ENCODE data around the gene HBA2.
A peak's percentile ranks its signal among the peaks of the same experiment; 100 is the strongest.
"Not testable (repeated sequence)": the region's sequence is repeated elsewhere in the genome, so short reads cannot be mapped to it uniquely, and the experiment has no call there.

HBA2 gene

DNA sequence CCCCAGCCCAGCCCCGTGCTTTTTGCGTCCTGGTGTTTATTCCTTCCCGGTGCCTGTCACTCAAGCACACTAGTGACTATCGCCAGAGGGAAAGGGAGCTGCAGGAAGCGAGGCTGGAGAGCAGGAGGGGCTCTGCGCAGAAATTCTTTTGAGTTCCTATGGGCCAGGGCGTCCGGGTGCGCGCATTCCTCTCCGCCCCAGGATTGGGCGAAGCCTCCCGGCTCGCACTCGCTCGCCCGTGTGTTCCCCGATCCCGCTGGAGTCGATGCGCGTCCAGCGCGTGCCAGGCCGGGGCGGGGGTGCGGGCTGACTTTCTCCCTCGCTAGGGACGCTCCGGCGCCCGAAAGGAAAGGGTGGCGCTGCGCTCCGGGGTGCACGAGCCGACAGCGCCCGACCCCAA lies 3.3 kb downstream of the HBA2 start:
- DNase-seq = not testable (repeated sequence)

DNA sequence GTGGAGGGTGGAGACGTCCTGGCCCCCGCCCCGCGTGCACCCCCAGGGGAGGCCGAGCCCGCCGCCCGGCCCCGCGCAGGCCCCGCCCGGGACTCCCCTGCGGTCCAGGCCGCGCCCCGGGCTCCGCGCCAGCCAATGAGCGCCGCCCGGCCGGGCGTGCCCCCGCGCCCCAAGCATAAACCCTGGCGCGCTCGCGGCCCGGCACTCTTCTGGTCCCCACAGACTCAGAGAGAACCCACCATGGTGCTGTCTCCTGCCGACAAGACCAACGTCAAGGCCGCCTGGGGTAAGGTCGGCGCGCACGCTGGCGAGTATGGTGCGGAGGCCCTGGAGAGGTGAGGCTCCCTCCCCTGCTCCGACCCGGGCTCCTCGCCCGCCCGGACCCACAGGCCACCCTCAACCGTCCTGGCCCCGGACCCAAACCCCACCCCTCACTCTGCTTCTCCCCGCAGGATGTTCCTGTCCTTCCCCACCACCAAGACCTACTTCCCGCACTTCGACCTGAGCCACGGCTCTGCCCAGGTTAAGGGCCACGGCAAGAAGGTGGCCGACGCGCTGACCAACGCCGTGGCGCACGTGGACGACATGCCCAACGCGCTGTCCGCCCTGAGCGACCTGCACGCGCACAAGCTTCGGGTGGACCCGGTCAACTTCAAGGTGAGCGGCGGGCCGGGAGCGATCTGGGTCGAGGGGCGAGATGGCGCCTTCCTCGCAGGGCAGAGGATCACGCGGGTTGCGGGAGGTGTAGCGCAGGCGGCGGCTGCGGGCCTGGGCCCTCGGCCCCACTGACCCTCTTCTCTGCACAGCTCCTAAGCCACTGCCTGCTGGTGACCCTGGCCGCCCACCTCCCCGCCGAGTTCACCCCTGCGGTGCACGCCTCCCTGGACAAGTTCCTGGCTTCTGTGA lies 4.1 kb downstream of the HBA2 start, which contains the start of gene HBA1:
Gene HBA1, plus strand, starts transcription at position 204 of the 906 bp plus-strand sequence. Its CDS starts 37 bp downstream, at position 241.
- not testable (repeated sequence) for DNase-seq

DNA sequence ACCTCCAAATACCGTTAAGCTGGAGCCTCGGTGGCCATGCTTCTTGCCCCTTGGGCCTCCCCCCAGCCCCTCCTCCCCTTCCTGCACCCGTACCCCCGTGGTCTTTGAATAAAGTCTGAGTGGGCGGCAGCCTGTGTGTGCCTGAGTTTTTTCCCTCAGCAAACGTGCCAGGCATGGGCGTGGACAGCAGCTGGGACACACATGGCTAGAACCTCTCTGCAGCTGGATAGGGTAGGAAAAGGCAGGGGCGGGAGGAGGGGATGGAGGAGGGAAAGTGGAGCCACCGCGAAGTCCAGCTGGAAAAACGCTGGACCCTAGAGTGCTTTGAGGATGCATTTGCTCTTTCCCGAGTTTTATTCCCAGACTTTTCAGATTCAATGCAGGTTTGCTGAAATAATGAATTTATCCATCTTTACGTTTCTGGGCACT lies 4.7 kb downstream of the HBA2 start:
- DNase-seq = no peak

DNA sequence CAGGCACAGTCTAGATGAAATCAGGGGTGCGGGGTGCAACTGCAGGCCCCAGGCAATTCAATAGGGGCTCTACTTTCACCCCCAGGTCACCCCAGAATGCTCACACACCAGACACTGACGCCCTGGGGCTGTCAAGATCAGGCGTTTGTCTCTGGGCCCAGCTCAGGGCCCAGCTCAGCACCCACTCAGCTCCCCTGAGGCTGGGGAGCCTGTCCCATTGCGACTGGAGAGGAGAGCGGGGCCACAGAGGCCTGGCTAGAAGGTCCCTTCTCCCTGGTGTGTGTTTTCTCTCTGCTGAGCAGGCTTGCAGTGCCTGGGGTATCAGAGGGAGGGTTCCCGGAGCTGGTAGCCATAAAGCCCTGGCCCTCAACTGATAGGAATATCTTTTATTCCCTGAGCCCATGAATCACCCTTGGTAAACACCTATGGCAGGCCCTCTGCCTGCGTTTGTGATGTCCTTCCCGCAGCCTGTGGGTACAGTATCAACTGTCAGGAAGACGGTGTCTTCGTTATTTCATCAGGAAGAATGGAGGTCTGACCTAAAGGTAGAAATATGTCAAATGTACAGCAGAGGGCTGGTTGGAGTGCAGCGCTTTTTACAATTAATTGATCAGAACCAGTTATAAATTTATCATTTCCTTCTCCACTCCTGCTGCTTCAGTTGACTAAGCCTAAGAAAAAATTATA lies 5.4 kb downstream of the HBA2 start:
- no peak for DNase-seq

DNA sequence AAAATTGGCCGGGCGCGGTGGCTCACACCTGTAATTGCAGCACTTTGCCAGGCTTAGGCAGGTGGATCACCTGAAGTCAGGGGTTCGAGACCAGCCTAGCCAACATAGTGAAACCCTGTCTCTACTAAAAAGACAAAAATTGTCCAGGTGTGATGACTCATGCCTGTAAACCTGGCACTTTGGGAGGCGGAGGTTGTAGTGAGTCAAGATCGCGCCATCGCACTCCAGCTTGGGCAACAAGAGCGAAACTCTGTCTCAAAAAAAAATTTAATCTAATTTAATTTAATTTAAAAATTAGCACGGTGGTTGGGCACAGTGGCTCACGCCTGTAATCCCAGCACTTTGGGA lies 6.0 kb downstream of the HBA2 start:
- DNase-seq = no peak

DNA sequence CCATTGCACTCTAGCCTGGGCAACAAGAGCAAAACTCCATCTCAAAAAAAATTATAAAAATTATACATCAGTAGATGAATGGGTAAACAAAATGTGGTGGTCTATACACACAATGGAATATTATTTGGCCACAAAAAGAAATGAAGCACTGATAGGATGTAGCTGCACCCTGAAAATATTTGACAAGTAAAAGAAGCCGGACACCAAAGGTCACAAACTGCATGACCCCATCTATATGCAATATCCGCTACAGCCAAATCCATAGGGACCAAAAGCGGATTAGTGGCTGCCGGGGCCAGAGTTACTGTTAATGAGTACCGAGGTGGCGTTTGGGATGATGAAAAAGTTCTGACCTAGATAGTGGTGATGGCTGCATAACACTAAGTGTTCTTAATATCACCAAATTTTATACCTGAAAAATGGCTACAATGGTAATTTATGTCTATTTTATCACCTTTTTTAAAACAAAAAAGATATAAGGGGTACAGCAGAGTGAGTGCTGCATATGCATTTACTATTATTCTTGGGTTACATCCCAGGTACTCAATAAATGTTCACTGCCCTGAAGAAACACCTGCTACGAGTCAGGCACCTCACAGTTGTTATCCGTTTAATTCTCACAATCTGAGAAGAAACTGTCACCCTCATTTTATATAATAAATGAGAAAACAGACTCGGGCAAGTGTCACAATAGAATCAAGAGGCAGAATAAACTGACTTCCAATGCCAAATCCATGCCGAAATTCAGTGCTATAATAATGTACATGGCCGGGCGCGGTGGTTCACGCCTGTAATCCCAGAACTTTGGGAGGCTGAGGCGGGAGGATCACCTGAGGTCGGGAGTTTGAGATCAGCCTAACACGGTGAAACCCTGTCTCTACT lies 6.8 kb downstream of the HBA2 start:
- no peak for DNase-seq

GRCh38 chr16:180101-180675 lies 7.5 kb downstream of the HBA2 start, which contains the start of gene HBQ1:
Gene HBQ1, plus strand, starts transcription at chr16:180459. Its CDS starts 28 bp downstream, at chr16:180487.
- peak; percentile 45 for DNase-seq

GRCh38 chr16:180681-181564 lies 8.2 kb downstream of the HBA2 start:
- DNase-seq = peak; percentile 9

- DNase-seq = peak; percentile 66
Measured at GRCh38 chr16:181565-182021, 8.9 kb downstream of the HBA2 start.

DNA sequence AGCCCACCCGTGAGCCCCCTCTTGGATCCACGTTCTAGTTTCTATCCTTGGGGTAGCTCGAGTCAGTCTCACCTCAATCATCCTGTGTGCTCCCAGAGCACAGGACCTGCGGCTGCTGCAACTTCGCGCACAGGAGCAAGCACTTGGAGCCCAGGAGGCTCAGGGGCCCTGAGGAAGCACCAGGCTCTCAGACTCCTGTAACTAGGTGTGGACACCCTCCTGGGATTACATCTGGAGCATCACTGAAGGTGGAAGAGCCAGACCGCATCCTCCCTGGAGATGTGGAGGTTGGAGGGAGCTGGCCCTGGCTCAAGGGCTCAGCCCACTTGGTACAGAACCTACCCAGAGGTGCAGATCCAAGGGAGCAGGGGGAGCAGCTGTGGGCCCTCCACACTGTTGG lies 10.3 kb downstream of the HBA2 start:
- DNase-seq = no peak

GRCh38 chr16:185213-185612 lies 12.5 kb downstream of the HBA2 start:
- no peak for DNase-seq

- no peak for DNase-seq
Measured at GRCh38 chr16:185691-186090, 13.0 kb downstream of the HBA2 start.

- DNase-seq = no peak
Measured at GRCh38 chr16:187330-187729, 14.7 kb downstream of the HBA2 start.

GRCh38 chr16:188674-189073 lies 16.0 kb downstream of the HBA2 start:
- DNase-seq = no peak

DNA sequence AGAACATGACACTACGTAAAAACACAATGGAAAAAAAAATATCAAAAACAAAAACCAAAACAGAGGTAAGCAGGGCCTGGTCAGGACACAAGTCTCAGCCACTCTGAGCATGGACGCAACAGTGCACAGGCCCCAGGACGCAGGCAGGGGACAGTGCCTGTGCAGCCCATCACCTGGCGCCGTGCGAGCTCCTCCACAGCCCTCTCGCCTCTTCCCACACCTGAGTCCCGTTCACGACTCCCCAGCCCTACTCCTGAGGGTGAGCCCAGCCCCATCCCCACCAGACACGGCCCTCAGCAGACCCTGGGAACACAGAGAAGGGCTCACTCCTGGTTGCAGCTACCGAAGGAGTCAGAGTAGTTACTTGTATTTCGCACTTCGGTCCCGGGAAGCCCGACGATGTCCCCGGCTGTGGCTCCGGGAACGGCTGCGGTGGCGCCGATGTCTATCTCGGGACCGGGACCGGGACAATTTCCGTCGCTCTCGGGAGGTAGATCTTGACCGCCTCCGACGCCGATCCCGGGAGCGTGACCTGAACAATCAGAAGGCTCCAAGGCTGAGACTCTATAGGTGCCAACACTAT lies 17.0 kb downstream of the HBA2 start:
- no peak for DNase-seq

GRCh38 chr16:191831-192230 lies 19.2 kb downstream of the HBA2 start:
- DNase-seq = no peak

- no peak for DNase-seq
Measured at GRCh38 chr16:192686-193085, 20.0 kb downstream of the HBA2 start.

DNA sequence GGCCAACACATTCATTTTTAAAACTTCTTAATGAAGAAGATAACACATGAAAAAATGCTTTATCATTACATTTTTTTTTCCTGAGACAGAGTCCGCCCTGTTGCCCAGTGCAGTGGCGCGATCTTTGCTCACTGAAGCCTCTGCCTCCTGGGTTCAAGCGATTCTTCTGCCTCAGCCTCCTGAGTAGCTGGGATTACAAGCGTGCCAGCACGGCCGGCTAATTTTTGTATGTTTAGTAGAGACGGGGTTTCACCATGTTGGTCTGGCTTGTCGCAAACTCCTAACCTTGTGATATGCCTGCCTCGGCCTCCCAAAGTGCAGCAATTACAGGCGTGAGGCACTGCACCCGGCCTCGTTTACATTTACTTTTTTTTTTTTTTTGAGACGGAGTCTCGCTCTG lies 20.8 kb downstream of the HBA2 start:
- DNase-seq = no peak

DNA sequence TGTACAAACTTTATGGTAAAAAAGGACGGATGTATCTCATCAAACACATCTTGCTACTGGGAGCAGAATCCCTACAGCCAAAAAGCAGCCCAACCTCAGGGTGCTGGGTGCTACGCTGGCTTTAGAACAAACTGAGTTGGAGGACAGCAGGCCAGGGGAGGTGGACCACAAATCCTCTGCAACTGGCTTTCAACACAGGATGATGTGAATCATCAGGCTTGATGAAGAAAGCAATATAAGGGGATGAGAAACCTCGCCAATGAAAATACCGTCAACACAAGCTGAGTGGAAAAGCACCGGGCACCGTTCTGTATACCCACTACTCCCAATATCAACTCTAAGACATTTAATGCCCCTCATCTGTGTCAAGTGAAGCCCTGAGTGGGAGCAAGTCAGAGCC lies 21.8 kb downstream of the HBA2 start:
- DNase-seq = no peak

- no peak for DNase-seq
Measured at GRCh38 chr16:200388-200787, 27.7 kb downstream of the HBA2 start.

- no peak for DNase-seq
Measured at GRCh38 chr16:203246-203645, 30.6 kb downstream of the HBA2 start.
